LNCaP clone FGC (cell line): ENCODE data around the gene LIPC.
A peak's percentile ranks its signal among the peaks of the same experiment; 100 is the strongest.

ENCODE experiments used
- DNase-seq: peaks from one replicate; pipeline ENCODE4 v3.0.0-alpha.2; 2011; ENCODE audit warnings: low read depth
- H3K4me3 ChIP-seq: 2 replicates; pipeline ENCODE4 v1.5.1; 2011; ENCODE audit warnings: mild to moderate bottlenecking, low read depth, low read length, control low read depth
- TF ChIP-seq, protein P1 (sequence below): IDR thresholded peaks from 2 replicates; pipeline ENCODE4 v1.5.1; 2012; ENCODE audit warnings: mild to moderate bottlenecking; ENCODE audit not compliant: control insufficient read depth, insufficient read depth; ENCODE audit errors: extremely low read depth

Gene LIPC

DNA sequence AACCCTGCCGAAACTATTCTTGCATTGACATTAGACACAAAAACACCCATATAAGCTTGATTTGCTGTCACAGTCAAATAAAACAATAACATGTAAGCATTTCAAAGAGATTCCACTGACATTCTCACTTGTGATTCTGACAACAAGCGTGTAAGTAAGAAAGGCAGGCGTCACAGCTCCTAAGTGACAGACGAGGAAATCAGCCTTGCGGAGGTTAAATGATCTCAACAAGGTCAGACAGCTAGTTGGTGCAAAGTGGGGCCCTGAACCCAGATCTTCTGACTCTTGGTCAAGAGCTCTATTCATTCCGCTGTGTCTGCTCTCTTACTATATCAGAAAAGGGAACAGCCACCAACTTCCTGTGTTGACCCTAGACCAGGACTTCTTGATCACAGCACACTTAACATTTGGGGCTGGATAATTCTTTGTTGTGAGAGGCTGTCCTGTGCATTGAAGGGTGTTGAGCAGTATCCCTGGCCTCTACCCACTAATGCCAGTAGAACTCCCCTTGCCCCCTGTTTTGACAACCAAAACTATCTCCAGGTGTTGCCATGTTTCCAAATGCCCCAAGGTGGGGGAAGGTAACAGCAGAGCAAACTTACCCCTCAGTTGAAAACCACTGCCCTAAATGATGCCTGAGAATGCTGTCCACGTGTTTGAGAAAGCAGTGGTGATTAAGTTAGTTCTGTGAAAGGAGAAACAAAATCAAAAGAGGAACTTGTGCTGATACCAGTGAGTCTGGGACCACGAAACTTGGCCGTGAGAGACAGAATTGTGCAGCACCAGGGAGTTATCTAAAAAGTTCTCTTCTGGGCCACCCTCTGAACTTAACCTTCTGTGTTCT is 86.1 kb downstream of the LIPC start:
- no peak overlapping the region for H3K4me3 ChIP-seq
- TF ChIP-seq, protein P1, sequence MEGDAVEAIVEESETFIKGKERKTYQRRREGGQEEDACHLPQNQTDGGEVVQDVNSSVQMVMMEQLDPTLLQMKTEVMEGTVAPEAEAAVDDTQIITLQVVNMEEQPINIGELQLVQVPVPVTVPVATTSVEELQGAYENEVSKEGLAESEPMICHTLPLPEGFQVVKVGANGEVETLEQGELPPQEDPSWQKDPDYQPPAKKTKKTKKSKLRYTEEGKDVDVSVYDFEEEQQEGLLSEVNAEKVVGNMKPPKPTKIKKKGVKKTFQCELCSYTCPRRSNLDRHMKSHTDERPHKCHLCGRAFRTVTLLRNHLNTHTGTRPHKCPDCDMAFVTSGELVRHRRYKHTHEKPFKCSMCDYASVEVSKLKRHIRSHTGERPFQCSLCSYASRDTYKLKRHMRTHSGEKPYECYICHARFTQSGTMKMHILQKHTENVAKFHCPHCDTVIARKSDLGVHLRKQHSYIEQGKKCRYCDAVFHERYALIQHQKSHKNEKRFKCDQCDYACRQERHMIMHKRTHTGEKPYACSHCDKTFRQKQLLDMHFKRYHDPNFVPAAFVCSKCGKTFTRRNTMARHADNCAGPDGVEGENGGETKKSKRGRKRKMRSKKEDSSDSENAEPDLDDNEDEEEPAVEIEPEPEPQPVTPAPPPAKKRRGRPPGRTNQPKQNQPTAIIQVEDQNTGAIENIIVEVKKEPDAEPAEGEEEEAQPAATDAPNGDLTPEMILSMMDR: no peak
- no peak for DNase-seq

DNA sequence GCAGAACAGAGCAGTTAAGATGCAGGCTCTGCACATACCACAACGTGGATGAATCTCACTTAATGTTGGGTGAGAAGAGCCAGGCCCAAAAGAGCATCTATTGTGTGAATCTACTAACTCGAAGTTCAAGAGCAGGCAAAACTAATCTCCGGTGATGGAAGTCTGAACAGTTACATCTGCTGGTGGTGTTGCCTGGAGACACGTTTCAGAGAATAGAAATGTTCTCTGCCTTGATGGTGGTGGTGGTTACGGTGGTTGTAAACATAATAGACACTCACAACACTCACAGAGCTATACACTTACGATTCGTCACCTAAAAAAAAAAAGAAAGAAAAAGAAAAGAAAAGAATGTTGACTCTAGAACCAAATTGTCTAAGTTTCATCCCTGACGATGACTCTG is 86.8 kb downstream of the LIPC start:
- TF ChIP-seq, protein P1: no peak
- H3K4me3 ChIP-seq: no peak overlapping the region
- DNase-seq: no peak

DNA sequence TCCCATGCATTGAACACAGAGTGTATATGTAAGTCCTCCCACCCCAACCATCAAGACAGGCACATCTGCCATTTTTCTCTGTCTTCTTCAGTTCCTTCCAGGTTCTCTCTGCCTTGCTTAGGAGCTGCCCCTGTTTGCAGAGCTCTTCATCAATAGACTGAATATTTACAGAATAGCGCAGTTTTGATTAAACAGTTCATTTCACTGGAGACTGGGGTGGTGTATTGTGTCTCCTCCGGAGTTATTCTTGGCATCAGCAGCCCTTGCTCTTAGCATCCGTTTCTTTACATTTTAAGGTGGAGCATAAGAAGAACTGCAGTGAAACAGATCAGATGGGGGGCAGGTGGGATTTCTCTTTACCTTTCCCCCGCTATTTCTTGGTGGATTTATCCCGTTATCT is 87.7 kb downstream of the LIPC start:
- TF ChIP-seq, protein P1: no peak
- no peak overlapping the region for H3K4me3 ChIP-seq
- no peak for DNase-seq

DNA sequence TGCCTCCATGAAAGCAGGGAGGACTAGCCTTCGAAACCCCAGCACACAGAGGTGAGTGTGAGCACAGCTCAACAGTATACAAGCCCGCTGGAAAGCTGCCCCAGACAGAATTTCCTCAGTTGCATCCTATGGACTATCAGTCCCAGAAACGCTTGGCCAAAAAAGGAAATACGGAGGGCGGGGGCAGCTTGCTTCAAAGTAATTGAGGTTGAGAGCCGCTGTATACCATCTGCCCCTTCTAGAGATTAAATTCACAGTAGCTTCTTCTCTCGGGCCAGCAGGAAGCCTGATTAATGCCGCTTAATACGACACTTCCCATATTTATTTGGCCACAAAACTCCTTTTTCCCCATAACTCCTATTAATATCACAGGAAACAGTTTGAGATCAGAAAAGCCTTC is 88.7 kb downstream of the LIPC start:
- no peak overlapping the region for H3K4me3 ChIP-seq
- DNase-seq: no peak
- TF ChIP-seq, protein P1: no peak

DNA sequence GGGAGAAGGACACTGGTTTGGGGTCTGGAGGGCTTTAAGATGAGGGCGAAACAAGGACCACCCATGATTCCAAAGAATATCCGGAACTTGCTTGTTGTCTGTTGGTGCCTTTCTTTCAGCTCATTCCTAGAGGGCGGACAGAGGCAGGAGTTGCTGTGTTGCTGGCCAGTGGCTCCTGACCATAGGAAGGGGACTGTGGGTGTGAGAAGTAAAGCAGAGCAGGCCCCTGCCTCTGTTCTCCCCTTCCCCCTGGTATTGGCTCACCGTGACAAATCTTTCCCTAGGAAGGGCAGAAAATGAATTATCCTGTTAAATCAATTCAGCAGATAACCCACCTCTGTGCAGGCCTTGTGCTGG is 89.1 kb downstream of the LIPC start:
- TF ChIP-seq, protein P1: no peak
- no peak overlapping the region for H3K4me3 ChIP-seq
- no peak for DNase-seq

DNA sequence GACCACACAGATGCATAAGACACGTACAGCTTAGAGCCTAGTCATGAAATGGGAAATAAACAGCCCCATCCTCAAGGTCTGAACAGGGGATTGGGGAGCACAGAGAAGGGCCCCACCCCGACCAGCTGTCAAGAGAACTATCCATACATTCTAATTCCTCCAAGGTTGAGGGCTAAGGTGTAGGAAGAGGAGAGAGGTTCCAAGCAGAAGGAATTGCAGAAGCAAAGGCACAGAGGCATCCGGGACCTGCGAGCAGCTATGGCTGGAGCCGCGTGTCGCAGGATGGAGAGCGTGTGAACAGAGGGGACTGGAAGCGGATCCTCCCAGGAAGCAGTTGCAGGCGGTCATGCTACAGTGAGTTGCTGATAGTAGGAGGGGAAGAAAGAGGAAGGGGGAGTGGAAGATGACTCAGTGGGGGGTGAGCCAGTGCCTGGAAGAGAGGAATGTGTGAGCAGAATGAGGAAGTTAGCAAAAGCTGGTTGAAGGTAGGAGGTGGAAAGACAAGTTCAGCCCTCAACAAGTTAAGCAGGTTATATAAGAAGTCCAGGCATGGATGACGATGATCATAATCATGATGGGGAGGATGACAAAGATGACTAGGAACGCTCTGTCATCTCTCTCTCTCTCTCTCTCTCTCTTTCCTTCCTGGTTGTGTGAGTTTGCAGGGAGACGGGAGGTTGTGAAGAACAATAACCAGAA is 89.7 kb downstream of the LIPC start:
- DNase-seq: peak; percentile 50
- H3K4me3 ChIP-seq: no peak overlapping the region
- TF ChIP-seq, protein P1: no peak
